ENCODE results near the gene RAB3B. TPM values are rescaled to one million over a fixed set of nuclear protein-coding genes. Genes with fewer than 3 reads are reported as not detected.

The RAB3B gene
- total and polyA plus RNA-seq, 2 donors (not counting 1 experiment from before 2014, with no cell fraction given), result 36.5 to 51.6 TPM

DNA sequence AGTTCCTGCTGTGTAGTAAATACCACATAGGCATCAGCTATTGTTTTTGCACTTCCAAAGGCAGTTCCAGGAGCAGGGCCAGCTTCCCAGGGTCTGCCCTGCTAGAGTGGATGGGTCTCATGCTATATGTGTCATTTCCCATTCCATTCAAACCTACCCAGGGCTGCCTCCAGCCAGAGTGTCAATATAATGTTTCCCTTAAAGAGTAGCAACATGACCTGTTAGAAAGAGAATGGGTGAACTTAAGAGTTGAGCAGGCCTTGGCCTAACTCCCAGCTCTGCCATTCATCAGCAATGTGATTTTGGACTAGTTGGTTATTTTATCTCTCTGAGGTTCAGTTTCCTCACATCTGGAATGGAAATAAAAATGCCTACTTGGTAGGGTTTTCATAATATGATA, 44.9 kb downstream of the RAB3B start:
- peak; percentile 50 to 68 for DNase-seq (ENCODE audit: low read depth in 2 of 2)
- H3K9me3 ChIP-seq (ENCODE audit: control insufficient read depth, insufficient read depth, low read depth, low read length), result no peaks in the 10 kb centered on the region
- no peak overlapping the region for H3K9ac ChIP-seq (ENCODE audit: insufficient read depth, low read length)
- H3K4me2 ChIP-seq (ENCODE audit: extremely low read depth, insufficient read depth, low read length), result no peak overlapping the region
- H3K27ac ChIP-seq (ENCODE audit: insufficient read depth, low read length), result no peak overlapping the region
- TF ChIP-seq EZH2 (IDR thresholded peaks at IDR 0.05; ENCODE audit: low read length, missing control alignments) (no peak), CTCF (conservative IDR thresholded peaks at IDR 0.05 in 1 of 2, IDR thresholded peaks at IDR 0.05 in 1 of 2; ENCODE audit: low read depth in 1 of 2, low read length in 2 of 2) (no peak)
- H3K79me2 ChIP-seq (ENCODE audit: control insufficient read depth, insufficient read depth, low read length), result peaks cover 20% of the 10 kb centered on the region
- no peaks in the 10 kb centered on the region for H4K20me1 ChIP-seq (ENCODE audit: control insufficient read depth, extremely low read depth, insufficient read depth, low read length)
- H3K4me1 ChIP-seq (ENCODE audit: control insufficient read depth, extremely low read depth, insufficient read depth, low read length), result peaks cover 9% of the 10 kb centered on the region
- no peaks in the 10 kb centered on the region for H3K27me3 ChIP-seq (ENCODE audit: control insufficient read depth, insufficient read depth, low read length)
- no peak overlapping the region for H2AFZ ChIP-seq (ENCODE audit: low read length)
- H3K4me3 ChIP-seq (replicated peaks in 1 of 4; ENCODE audit: control extremely low read depth in 1 of 4, insufficient read depth in 1 of 4, low read depth in 3 of 4, low read length in 4 of 4), result no peak overlapping the region
- H3K36me3 ChIP-seq (ENCODE audit: control insufficient read depth, insufficient read depth, low read length), result no peaks in the 10 kb centered on the region

DNA sequence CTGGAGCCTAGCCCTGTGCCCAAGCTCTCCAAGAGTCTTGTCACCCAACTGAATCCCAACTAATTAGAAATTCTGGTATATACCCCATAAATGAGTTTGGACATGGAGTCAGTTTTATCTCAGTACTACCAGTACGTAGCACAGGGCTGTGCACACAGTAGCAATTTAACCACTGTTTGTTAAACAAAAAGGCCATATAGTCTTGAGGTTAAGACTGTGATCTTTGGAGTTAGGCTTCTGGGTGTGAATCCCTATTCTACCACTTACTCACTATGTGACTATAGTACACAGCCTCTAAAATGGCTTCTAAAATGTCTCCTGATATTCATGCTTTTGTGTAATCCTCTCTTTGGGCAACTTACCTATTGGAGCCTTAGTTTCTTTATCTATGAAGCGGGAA, 48.2 kb downstream of the RAB3B start:
- H3K4me3 ChIP-seq (replicated peaks in 1 of 4; ENCODE audit: control extremely low read depth in 1 of 4, insufficient read depth in 1 of 4, low read depth in 3 of 4, low read length in 4 of 4), result no peak overlapping the region
- no peak overlapping the region for H3K9ac ChIP-seq (ENCODE audit: insufficient read depth, low read length)
- peaks cover 7% of the 10 kb centered on the region for H3K4me1 ChIP-seq (ENCODE audit: control insufficient read depth, extremely low read depth, insufficient read depth, low read length)
- no peak for DNase-seq (ENCODE audit: low read depth in 2 of 2)
- H3K36me3 ChIP-seq (ENCODE audit: control insufficient read depth, insufficient read depth, low read length), result no peaks in the 10 kb centered on the region
- H2AFZ ChIP-seq (ENCODE audit: low read length), result no peak overlapping the region
- H3K4me2 ChIP-seq (ENCODE audit: extremely low read depth, insufficient read depth, low read length), result no peak overlapping the region
- H3K27ac ChIP-seq (ENCODE audit: insufficient read depth, low read length), result no peak overlapping the region
- peaks cover 8% of the 10 kb centered on the region for H3K79me2 ChIP-seq (ENCODE audit: control insufficient read depth, insufficient read depth, low read length)
- no peaks in the 10 kb centered on the region for H3K9me3 ChIP-seq (ENCODE audit: control insufficient read depth, insufficient read depth, low read depth, low read length)
- TF ChIP-seq CTCF (conservative IDR thresholded peaks at IDR 0.05 in 1 of 2, IDR thresholded peaks at IDR 0.05 in 1 of 2; ENCODE audit: low read depth in 1 of 2, low read length in 2 of 2) (no peak), EZH2 (IDR thresholded peaks at IDR 0.05; ENCODE audit: low read length, missing control alignments) (no peak)
- H3K27me3 ChIP-seq (ENCODE audit: control insufficient read depth, insufficient read depth, low read length), result no peaks in the 10 kb centered on the region
- no peaks in the 10 kb centered on the region for H4K20me1 ChIP-seq (ENCODE audit: control insufficient read depth, extremely low read depth, insufficient read depth, low read length)

- TF ChIP-seq EZH2 (IDR thresholded peaks at IDR 0.05; ENCODE audit: low read length, missing control alignments) (no peak), CTCF (conservative IDR thresholded peaks at IDR 0.05 in 1 of 2, IDR thresholded peaks at IDR 0.05 in 1 of 2; ENCODE audit: low read depth in 1 of 2, low read length in 2 of 2) (no peak)
- H3K27me3 ChIP-seq (ENCODE audit: control insufficient read depth, insufficient read depth, low read length), result no peaks in the 10 kb centered on the region
Measured at GRCh38 chr1:51941528-51941927, 49.0 kb downstream of the RAB3B start.

More at GRCh38 chr1:51941528-51941927, 49.0 kb downstream of the RAB3B start:
- Histone ChIP-seq H3K4me2 (ENCODE audit: extremely low read depth, insufficient read depth, low read length) (no peak overlapping the region), H3K9ac (ENCODE audit: insufficient read depth, low read length) (no peak overlapping the region), H3K4me1 (ENCODE audit: control insufficient read depth, extremely low read depth, insufficient read depth, low read length) (peaks cover 7% of the 10 kb centered on the region), H3K36me3 (ENCODE audit: control insufficient read depth, insufficient read depth, low read length) (peaks cover 2% of the 10 kb centered on the region), H3K4me3 (replicated peaks in 1 of 4; ENCODE audit: control extremely low read depth in 1 of 4, insufficient read depth in 1 of 4, low read depth in 3 of 4, low read length in 4 of 4) (no peak overlapping the region), H2AFZ (ENCODE audit: low read length) (no peak overlapping the region), H3K9me3 (ENCODE audit: control insufficient read depth, insufficient read depth, low read depth, low read length) (no peaks in the 10 kb centered on the region), H4K20me1 (ENCODE audit: control insufficient read depth, extremely low read depth, insufficient read depth, low read length) (no peaks in the 10 kb centered on the region), H3K79me2 (ENCODE audit: control insufficient read depth, insufficient read depth, low read length) (peaks cover 10% of the 10 kb centered on the region), H3K27ac (ENCODE audit: insufficient read depth, low read length) (no peak overlapping the region)
- no peak for DNase-seq (ENCODE audit: low read depth in 2 of 2)
